ENCODE measurements around the gene PCDHGA8. TPM values are rescaled to one million over a fixed set of nuclear protein-coding genes. Genes with fewer than 3 reads are reported as not detected.

The PCDHGA8 gene
- total RNA-seq, 1 donor from 2014 or later = 0.71 TPM

DNA sequence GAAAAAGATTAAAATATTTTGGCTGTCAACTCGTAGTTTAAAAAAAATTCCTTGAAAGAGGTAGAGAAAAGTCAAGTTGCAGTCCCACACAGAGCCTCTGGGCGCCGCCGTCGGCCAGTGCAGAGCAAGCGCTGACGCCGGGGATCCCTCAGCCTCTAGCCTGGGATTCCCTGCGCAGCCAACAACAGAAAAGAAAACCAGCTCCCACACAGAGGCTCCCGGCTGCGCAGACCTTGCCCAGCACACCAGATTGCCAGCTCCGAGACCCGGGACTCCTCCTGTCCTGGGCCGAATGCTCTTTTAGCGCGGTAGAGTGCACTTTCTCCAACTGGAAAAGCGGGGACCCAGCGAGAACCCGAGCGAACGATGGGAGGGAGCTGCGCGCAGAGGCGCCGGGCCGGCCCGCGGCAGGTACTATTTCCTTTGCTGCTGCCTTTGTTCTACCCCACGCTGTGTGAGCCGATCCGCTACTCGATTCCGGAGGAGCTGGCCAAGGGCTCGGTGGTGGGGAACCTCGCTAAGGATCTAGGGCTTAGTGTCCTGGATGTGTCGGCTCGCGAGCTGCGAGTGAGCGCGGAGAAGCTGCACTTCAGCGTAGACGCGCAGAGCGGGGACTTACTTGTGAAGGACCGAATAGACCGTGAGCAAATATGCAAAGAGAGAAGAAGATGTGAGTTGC lies 25.2 kb downstream of the PCDHGA8 start, which contains the start of gene PCDHGB7:
PCDHGB7 (plus strand) TSS at position 184 of the 679 bp plus-strand sequence; CDS start at position 367, 183 bp downstream.

DNA sequence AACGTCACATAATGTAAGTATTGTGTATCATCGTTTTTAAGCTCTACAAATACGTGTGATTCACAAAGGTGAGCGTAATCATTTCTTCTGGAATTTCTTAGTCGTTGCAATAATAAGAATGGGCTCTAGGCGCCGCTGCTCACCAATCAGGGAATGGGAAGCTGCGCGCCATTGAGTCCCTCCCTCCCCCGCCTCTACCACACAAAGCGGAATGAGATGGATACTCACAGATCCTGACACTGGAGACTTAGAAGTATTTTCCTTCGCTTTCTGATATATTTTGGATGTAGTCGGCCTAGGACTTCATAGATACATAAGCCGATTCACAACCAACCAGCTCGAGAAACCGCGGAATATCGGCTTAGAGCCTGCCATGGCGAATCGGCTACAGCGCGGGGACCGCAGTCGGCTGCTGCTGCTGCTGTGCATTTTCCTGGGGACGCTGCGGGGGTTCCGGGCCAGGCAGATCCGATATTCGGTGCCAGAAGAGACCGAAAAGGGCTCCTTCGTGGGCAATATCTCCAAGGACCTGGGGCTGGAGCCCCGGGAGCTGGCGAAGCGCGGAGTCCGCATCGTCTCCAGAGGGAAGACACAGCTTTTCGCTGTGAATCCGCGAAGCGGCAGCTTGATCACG lies 28.5 kb downstream of the PCDHGA8 start, which contains the start of gene PCDHGA11:
PCDHGA11 (plus strand) TSS at position 197 of the 634 bp plus-strand sequence; CDS start at position 374, 177 bp downstream.

DNA sequence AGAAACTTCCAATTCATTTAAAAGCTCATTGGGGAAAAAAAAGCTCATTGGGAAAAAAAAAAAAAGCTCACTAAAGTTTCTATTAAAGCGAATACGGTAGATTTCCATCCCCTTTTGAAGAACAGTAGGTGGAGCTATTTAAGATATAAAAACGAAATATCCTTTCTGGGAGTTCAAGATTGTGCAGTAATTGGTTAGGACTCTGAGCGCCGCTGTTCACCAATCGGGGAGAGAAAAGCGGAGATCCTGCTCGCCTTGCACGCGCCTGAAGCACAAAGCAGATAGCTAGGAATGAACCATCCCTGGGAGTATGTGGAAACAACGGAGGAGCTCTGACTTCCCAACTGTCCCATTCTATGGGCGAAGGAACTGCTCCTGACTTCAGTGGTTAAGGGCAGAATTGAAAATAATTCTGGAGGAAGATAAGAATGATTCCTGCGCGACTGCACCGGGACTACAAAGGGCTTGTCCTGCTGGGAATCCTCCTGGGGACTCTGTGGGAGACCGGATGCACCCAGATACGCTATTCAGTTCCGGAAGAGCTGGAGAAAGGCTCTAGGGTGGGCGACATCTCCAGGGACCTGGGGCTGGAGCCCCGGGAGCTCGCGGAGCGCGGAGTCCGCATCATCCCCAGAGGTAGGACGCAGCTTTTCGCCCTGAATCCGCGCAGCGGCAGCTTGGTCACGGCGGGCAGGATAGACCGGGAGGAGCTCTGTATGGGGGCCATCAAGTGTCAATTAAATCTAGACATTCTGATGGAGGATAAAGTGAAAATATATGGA lies 38.1 kb downstream of the PCDHGA8 start, which contains the start of gene PCDHGA12:
PCDHGA12 (plus strand) TSS at position 176 of the 782 bp plus-strand sequence; CDS start at position 429, 253 bp downstream.

Other genes starting within 250 kb of the PCDHGA8 start
- not detected in 2 replicates for gene PCDHB6, start 242.6 kb upstream of the PCDHGA8 start, total RNA-seq
- under 0.01 and 1.4 TPM in 2 replicates for gene PCDHB7, start 220.0 kb upstream of the PCDHGA8 start, total RNA-seq
- gene PCDHB8, start 214.8 kb upstream of the PCDHGA8 start, total RNA-seq = not detected in 2 replicates
- under 0.01 TPM in 2 replicates for gene PCDHB16, start 210.2 kb upstream of the PCDHGA8 start, total RNA-seq
- gene PCDHB9, start 205.5 kb upstream of the PCDHGA8 start, total RNA-seq = 0.18 TPM in 1 of 2 replicates, not detected in the other
- 0.58 TPM in 1 of 2 replicates, not detected in the other for gene PCDHB10, start 200.3 kb upstream of the PCDHGA8 start, total RNA-seq
- not detected in 2 replicates for gene PCDHB11, start 193.0 kb upstream of the PCDHGA8 start, total RNA-seq
- gene PCDHB12, start 183.9 kb upstream of the PCDHGA8 start, total RNA-seq = not detected in 2 replicates
- gene PCDHB13, start 178.7 kb upstream of the PCDHGA8 start, total RNA-seq = under 0.01 TPM in 1 of 2 replicates, not detected in the other
- gene PCDHB14, start 169.3 kb upstream of the PCDHGA8 start, total RNA-seq = under 0.01 and 1.7 TPM in 2 replicates
- gene PCDHB15, start 147.2 kb upstream of the PCDHGA8 start, total RNA-seq = 0.35 TPM in 1 of 2 replicates, not detected in the other
- under 0.01 TPM in 1 of 2 replicates, not detected in the other for gene SLC25A2, start 88.6 kb upstream of the PCDHGA8 start, total RNA-seq
- gene TAF7, start 71.8 kb upstream of the PCDHGA8 start, total RNA-seq = 45.8 and 59.5 TPM in 2 replicates
- gene PCDHGA1, start 62.1 kb upstream of the PCDHGA8 start, total RNA-seq = 0.29 TPM in 1 of 2 replicates, not detected in the other
- gene PCDHGA2, start 53.9 kb upstream of the PCDHGA8 start, total RNA-seq = 0.53 and 1.4 TPM in 2 replicates
- gene PCDHGA3, start 48.8 kb upstream of the PCDHGA8 start, total RNA-seq = 0.18 TPM in 1 of 2 replicates, not detected in the other
- 0.35 TPM in 1 of 2 replicates, not detected in the other for gene PCDHGB1, start 42.5 kb upstream of the PCDHGA8 start, total RNA-seq
- gene PCDHGA4, start 37.6 kb upstream of the PCDHGA8 start, total RNA-seq = 0.58 and 2.1 TPM in 2 replicates
- 0.53 and 0.86 TPM in 2 replicates for gene PCDHGB2, start 32.6 kb upstream of the PCDHGA8 start, total RNA-seq
- gene PCDHGA5, start 28.5 kb upstream of the PCDHGA8 start, total RNA-seq = 0.29 and 0.89 TPM in 2 replicates
- gene PCDHGB3, start 22.4 kb upstream of the PCDHGA8 start, total RNA-seq = 0.58 and 0.71 TPM in 2 replicates
- gene PCDHGA6, start 18.7 kb upstream of the PCDHGA8 start, total RNA-seq = 0.86 and 1.4 TPM in 2 replicates
- 0.89 and 2.0 TPM in 2 replicates for gene PCDHGA7, start 9.9 kb upstream of the PCDHGA8 start, total RNA-seq
- gene PCDHGB4, start 4.9 kb upstream of the PCDHGA8 start, total RNA-seq = 3.9 and 4.6 TPM in 2 replicates
- gene PCDHGB5, start 5.3 kb downstream of the PCDHGA8 start, total RNA-seq = 6.7 and 7.2 TPM in 2 replicates
- gene PCDHGA9, start 10.1 kb downstream of the PCDHGA8 start, total RNA-seq = 0.86 and 1.9 TPM in 2 replicates
- gene PCDHGB6, start 15.4 kb downstream of the PCDHGA8 start, total RNA-seq = 0.29 and 0.89 TPM in 2 replicates
- 4.3 and 4.6 TPM in 2 replicates for gene PCDHGA10, start 20.4 kb downstream of the PCDHGA8 start, total RNA-seq
- gene PCDHGB7, start 25.0 kb downstream of the PCDHGA8 start, total RNA-seq = 4.3 and 6.0 TPM in 2 replicates
- 5.3 and 8.4 TPM in 2 replicates for gene PCDHGA11, start 28.4 kb downstream of the PCDHGA8 start, total RNA-seq
- gene PCDHGA12, start 37.9 kb downstream of the PCDHGA8 start, total RNA-seq = 14.9 and 15.6 TPM in 2 replicates
- 38.6 TPM in 2 replicates for gene PCDHGC3, start 83.3 kb downstream of the PCDHGA8 start, total RNA-seq
- under 0.01 and 0.58 TPM in 2 replicates for gene PCDHGC4, start 92.4 kb downstream of the PCDHGA8 start, total RNA-seq
- gene PCDHGC5, start 96.4 kb downstream of the PCDHGA8 start, total RNA-seq = 0.71 and 1.2 TPM in 2 replicates
- gene DIAPH1, start 226.4 kb downstream of the PCDHGA8 start, total RNA-seq = 36.6 and 46.8 TPM in 2 replicates
- gene HDAC3, start 244.2 kb downstream of the PCDHGA8 start, total RNA-seq = 55.1 and 67.2 TPM in 2 replicates
- gene RELL2, start 244.4 kb downstream of the PCDHGA8 start, total RNA-seq = 3.5 and 6.2 TPM in 2 replicates

Measured in myometrial cell (primary cell).